Endodermal cell (in vitro differentiated cells): ENCODE results near the gene FOXI1. TPM values are rescaled to one million over a fixed set of nuclear protein-coding genes. Genes with fewer than 3 reads are reported as not detected.

Experiments
- DNase-seq: peaks from one replicate; pipeline ENCODE4 v3.0.0-alpha.2; 2017
- H3K27ac ChIP-seq: 2 replicates; pipeline ENCODE4 v1.5.1; 2013; ENCODE audit warnings: mild to moderate bottlenecking, low read depth, low read length, moderate library complexity
- H3K27me3 ChIP-seq: 2 replicates; pipeline ENCODE4 v1.6.1; 2013; ENCODE audit warnings: mild to moderate bottlenecking, low read length, moderate library complexity; ENCODE audit not compliant: insufficient read depth, control insufficient read depth, poor library complexity, severe bottlenecking
- H3K36me3 ChIP-seq: 2 replicates; pipeline ENCODE4 v1.7.0; 2013; ENCODE audit warnings: mild to moderate bottlenecking, low read length, moderate library complexity; ENCODE audit not compliant: control insufficient read depth, insufficient read depth
- H3K4me1 ChIP-seq: one replicate; pipeline ENCODE4 v1.7.0; 2013; ENCODE audit warnings: low read length; ENCODE audit not compliant: control insufficient read depth, insufficient read depth
- H3K4me3 ChIP-seq: 2 replicates; pipeline ENCODE4 v1.5.1; 2013; ENCODE audit warnings: mild to moderate bottlenecking, low read length, moderate library complexity
- H3K9ac ChIP-seq: 2 replicates; pipeline ENCODE4 v1.6.1; 2013; ENCODE audit warnings: mild to moderate bottlenecking, low read length, moderate library complexity; ENCODE audit not compliant: poor library complexity, severe bottlenecking; ENCODE audit errors: extremely low read depth
- H3K9me3 ChIP-seq: 2 replicates; pipeline ENCODE4 v1.6.1; 2013; ENCODE audit warnings: mild to moderate bottlenecking, low read length, moderate library complexity; ENCODE audit not compliant: control insufficient read depth
- H3K27ac Mint-ChIP-seq: 2 replicates; pipeline ENCODE4 v1.8.0; 2020; ENCODE audit warnings: mixed read lengths
- H3K27me3 Mint-ChIP-seq: 2 replicates; pipeline ENCODE4 v1.8.0; 2021; ENCODE audit warnings: mild to moderate bottlenecking, mixed read lengths; ENCODE audit not compliant: insufficient read depth
- H3K36me3 Mint-ChIP-seq: 2 replicates; pipeline ENCODE4 v1.8.0; 2020; ENCODE audit warnings: low read depth, mixed read lengths
- H3K4me1 Mint-ChIP-seq: 2 replicates; pipeline ENCODE4 v1.8.0; 2020; ENCODE audit warnings: mixed read lengths
- H3K4me3 Mint-ChIP-seq: 2 replicates; pipeline ENCODE4 v1.8.0; 2020; ENCODE audit warnings: mild to moderate bottlenecking, moderate library complexity, mixed read lengths
- H3K9me3 Mint-ChIP-seq: 2 replicates; pipeline ENCODE4 v1.8.0; 2020; ENCODE audit warnings: mild to moderate bottlenecking, mixed read lengths
- CTCF ChIP-seq: fragments of 200-600 bp; sonication (generic); conservative IDR thresholded peaks from 2 replicates; pipeline ENCODE4 v1.5.0; 2021; ENCODE audit warnings: antibody characterized with exemption, mild to moderate bottlenecking
- WGBS, 2 experiments: methylation state at CpG; one replicate each; pipeline versions ENCODE4 v1.1.5 to v1.1.7; 2013; ENCODE audit warnings: missing lambda C conversion rate in 2 of 2, mixed read lengths in 1 of 2; ENCODE audit not compliant: insufficient coverage in 1 of 2, insufficient read length in 1 of 2; 5-methylcytosine and 5-hydroxymethylcytosine counted together
- total RNA-seq, 2 donors: library from RNA; stranded (reverse); fragmentation: NEBNext Ultra II Directional in 1 of 2; extraction: Animal tissue kit (Norgen Biotek cat#: 25700) in 1 of 2; gene quantifications; 2 replicates in 1 of 2; 3 replicates in 1 of 2; pipeline ENCODE4 v1.2.1, GENCODE V29; 2021

Gene FOXI1
- total RNA-seq, 2 donors from 2014 or later: 0.44 to 3.5 TPM

DNA sequence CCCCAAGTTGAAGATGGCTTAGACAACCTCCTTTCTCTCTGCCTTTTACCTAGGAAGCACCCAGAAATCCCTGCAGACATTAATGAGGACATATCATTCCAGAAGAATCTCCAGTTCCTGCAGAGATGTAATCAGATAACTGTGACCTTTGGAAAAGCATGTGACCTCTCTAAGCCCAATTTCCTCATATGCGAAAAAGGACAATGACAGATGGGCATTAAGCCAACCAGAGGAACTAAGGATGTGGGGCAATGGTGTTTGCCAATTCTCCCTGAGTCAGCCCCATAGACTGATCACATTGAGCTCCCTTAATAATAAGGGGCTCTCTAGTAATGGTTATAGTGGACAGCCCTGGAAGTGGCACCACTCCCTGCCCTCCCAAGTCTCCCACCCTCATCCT, 10.1 kb upstream of the FOXI1 start:
- Histone ChIP-seq H3K27me3 (no peaks in the 10 kb centered on the region), H3K4me1 (no peaks in the 10 kb centered on the region), H3K4me3 (no peak overlapping the region), H3K36me3 (peaks cover 5% of the 10 kb centered on the region), H3K9me3 (peaks cover 18% of the 10 kb centered on the region), H3K9ac (no peak overlapping the region), H3K27ac (no peak overlapping the region)
- no peak for DNase-seq
- Mint-ChIP-seq H3K9me3 (peaks cover 16% of the 10 kb centered on the region), H3K27me3 (peaks cover 2% of the 10 kb centered on the region), H3K27ac (no peak overlapping the region), H3K36me3 (peaks cover 6% of the 10 kb centered on the region), H3K4me1 (peaks cover 11% of the 10 kb centered on the region), H3K4me3 (no peak overlapping the region)
- no peak for TF ChIP-seq CTCF
- 80 to 95% methylated on average over 1 of the region's 1 CpG for WGBS, 2 experiments

- Mint-ChIP-seq H3K36me3 (no peaks in the 10 kb centered on the region), H3K9me3 (peaks cover 16% of the 10 kb centered on the region), H3K4me1 (peaks cover 11% of the 10 kb centered on the region), H3K27me3 (peaks cover 2% of the 10 kb centered on the region), H3K27ac (no peak overlapping the region), H3K4me3 (no peak overlapping the region)
- no peak overlapping the region for H3K4me3 ChIP-seq
- peaks cover 5% of the 10 kb centered on the region for H3K36me3 ChIP-seq
- H3K27ac ChIP-seq: no peak overlapping the region
- no peaks in the 10 kb centered on the region for H3K27me3 ChIP-seq
- 67 to 82% methylated on average over 3 to 9 of the region's 9 CpGs for WGBS, 2 experiments
- no peak for DNase-seq
- no peaks in the 10 kb centered on the region for H3K4me1 ChIP-seq
- TF ChIP-seq CTCF: no peak
- peaks cover 14% of the 10 kb centered on the region for H3K9me3 ChIP-seq
- no peak overlapping the region for H3K9ac ChIP-seq
Measured at GRCh38 chr5:170097934-170098333, 7.8 kb upstream of the FOXI1 start.

DNA sequence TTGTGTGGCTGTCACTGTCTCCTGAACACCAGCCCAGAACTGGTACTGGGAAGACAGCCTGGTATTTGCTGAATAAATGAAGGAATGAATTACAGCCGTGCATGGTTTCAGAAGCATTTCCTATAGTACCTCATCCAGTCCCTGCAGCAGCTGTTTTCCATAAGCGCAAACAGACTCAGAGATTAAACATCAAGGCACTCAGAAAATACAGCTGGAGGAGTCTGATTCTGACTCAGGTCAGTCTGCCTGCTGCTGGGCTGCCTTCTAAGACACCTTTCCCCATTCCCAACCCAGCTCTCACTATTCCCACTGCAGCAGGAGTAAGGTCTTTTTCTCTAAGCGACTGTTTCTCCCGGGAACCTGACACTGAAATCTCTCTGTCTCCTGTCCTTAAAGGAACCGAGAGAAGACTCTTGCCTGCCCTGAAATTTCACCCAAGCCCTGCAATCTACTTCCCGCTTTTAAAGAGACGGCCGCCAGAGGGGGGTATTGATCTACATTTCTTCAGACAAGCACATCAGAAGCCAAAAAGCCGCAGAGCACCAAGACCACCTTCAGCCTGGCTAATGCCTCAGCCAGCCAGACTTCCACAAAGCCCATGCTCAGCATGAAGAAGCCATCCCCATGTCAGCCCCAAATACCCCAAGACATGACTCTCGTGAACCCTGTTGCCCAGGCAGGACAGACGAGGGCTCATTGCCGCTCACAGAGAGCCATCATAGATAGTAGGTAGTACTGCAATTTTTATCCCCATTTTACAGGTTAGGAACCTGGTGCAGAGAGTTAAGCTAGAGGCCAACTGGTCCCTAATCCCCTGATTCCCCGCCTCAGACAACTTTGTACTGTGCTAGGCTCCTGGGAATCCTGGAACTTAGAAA, 5.4 kb upstream of the FOXI1 start:
- 40 to 50% methylated on average over 7 to 13 of the region's 13 CpGs for WGBS, 2 experiments
- no peak overlapping the region for H3K9ac ChIP-seq
- H3K36me3 ChIP-seq: peaks cover 5% of the 10 kb centered on the region
- H3K4me3 ChIP-seq: no peak overlapping the region
- peaks cover 14% of the 10 kb centered on the region for H3K9me3 ChIP-seq
- DNase-seq: peak; percentile 97
- no peak overlapping the region for H3K4me3 Mint-ChIP-seq
- no peaks in the 10 kb centered on the region for H3K36me3 Mint-ChIP-seq
- peak; percentile 89 for TF ChIP-seq CTCF
- no peaks in the 10 kb centered on the region for H3K27me3 ChIP-seq
- H3K9me3 Mint-ChIP-seq: peaks cover 16% of the 10 kb centered on the region
- peaks cover 7% of the 10 kb centered on the region for H3K4me1 ChIP-seq
- H3K4me1 Mint-ChIP-seq: peaks cover 23% of the 10 kb centered on the region
- H3K27ac ChIP-seq: no peak overlapping the region
- peaks cover 9% of the 10 kb centered on the region for H3K27me3 Mint-ChIP-seq
- peak overlapping the region; percentile 49 for H3K27ac Mint-ChIP-seq
